Measurements from ENCODE around the gene TEDC2.

DNA sequence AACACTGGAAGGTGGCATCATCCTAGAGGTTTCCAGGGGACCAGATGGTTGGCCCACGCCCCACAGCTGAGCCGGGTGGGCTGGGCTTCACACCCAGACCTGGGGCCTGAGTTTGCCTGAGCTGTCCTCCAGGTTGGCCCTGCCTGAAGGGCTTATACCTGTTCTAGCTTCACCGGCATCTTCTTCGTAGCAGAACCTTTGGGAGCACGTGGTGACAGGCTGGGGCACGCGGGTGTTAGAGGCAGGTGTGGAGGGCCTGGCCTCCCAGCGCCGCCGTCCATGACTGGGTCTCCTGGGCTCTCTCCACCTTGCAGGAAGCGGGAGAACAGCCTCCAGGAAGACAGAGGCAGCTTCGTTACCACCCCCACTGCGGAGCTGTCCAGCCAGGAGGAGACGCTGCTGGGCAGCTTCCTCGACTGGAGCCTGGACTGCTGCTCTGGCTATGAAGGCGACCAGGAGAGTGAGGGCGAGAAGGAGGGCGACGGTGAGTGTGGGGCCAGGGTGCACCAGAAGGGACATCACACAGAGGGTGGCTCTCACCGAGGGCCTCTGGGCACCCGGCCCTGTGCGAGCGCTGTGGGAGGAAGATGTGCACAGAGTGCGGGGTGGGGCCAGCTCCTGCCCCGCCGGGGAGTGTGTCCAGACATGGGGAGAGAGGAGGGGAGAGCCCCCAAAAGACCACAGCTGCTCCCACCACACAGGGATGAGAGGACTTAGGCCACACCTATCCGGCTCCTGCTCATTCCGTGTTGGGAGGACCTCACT is 4.6 kb upstream of the TEDC2 start:
- TF ChIP-seq, protein P1, sequence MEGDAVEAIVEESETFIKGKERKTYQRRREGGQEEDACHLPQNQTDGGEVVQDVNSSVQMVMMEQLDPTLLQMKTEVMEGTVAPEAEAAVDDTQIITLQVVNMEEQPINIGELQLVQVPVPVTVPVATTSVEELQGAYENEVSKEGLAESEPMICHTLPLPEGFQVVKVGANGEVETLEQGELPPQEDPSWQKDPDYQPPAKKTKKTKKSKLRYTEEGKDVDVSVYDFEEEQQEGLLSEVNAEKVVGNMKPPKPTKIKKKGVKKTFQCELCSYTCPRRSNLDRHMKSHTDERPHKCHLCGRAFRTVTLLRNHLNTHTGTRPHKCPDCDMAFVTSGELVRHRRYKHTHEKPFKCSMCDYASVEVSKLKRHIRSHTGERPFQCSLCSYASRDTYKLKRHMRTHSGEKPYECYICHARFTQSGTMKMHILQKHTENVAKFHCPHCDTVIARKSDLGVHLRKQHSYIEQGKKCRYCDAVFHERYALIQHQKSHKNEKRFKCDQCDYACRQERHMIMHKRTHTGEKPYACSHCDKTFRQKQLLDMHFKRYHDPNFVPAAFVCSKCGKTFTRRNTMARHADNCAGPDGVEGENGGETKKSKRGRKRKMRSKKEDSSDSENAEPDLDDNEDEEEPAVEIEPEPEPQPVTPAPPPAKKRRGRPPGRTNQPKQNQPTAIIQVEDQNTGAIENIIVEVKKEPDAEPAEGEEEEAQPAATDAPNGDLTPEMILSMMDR (IDR thresholded peaks at IDR 0.05) = no peak
- TF ChIP-seq EZH2phosphoT487 (IDR thresholded peaks at IDR 0.05; ENCODE audit: borderline replicate concordance, low read depth) = no peak
- TF ChIP-seq RFX5 (IDR thresholded peaks at IDR 0.05; ENCODE audit: low read length) = no peak
- TF ChIP-seq MEF2A (IDR thresholded peaks at IDR 0.05; ENCODE audit: borderline replicate concordance, low read depth) = no peak
- TF ChIP-seq, protein P2, sequence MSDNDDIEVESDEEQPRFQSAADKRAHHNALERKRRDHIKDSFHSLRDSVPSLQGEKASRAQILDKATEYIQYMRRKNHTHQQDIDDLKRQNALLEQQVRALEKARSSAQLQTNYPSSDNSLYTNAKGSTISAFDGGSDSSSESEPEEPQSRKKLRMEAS (IDR thresholded peaks at IDR 0.05; ENCODE audit: low read depth) = no peak
- TF ChIP-seq, protein P3, sequence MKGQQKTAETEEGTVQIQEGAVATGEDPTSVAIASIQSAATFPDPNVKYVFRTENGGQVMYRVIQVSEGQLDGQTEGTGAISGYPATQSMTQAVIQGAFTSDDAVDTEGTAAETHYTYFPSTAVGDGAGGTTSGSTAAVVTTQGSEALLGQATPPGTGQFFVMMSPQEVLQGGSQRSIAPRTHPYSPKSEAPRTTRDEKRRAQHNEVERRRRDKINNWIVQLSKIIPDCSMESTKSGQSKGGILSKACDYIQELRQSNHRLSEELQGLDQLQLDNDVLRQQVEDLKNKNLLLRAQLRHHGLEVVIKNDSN (IDR thresholded peaks at IDR 0.05; ENCODE audit: borderline replicate concordance, low read depth) = no peak
